GM12891 (cell line): ENCODE results near the gene GPC3.

ENCODE experiments used
- POLR2A ChIP-seq: IDR thresholded peaks from 2 replicates; pipeline ENCODE4 v1.6.1; 2011; ENCODE audit warnings: low read depth, low read length, control low read depth
- TAF1 ChIP-seq: IDR thresholded peaks from 2 replicates; pipeline ENCODE4 v1.6.1; 2011; ENCODE audit warnings: low read depth, low read length, control low read depth

GRCh38 chrX:133594156-133594555, 391.2 kb downstream of the GPC3 start:
- TF ChIP-seq TAF1 (no peak), POLR2A (no peak)
